Activated CD8-positive, alpha-beta memory T cell treated with anti-CD3 and anti-CD28 coated beads, Interleukin-2, amount 10 ng/mL, durations not matched to agents 7 days and 5 days (primary cell): ENCODE measurements around the gene RIPPLY1. TPM values are rescaled to one million over a fixed set of nuclear protein-coding genes. Genes with fewer than 3 reads are reported as not detected.

ENCODE experiments used
- ATAC-seq: fragments of 150-1000 bp; cut with Tn5 transposase; one replicate; pipeline ENCODE4 v1.10.0; 2021; ENCODE audit warnings: moderate library complexity
- CTCF ChIA-PET: fragments of 350-600 bp; sonication (Branson Sonifier 250); formaldehyde crosslinking; loops from one replicate; lab custom pipeline; 2021; ENCODE audit warnings: antibody characterized with exemption; lab: Charles Lee
- DNase-seq: peaks from one replicate; pipeline ENCODE4 v3.0.0-alpha.2; 2020
- H3K27ac Mint-ChIP-seq: one replicate; pipeline ENCODE4 v1.8.0; 2021; ENCODE audit warnings: mild to moderate bottlenecking, mixed read lengths
- H3K27me3 Mint-ChIP-seq: one replicate; pipeline ENCODE4 v1.8.0; 2021; ENCODE audit warnings: mixed read lengths
- H3K36me3 Mint-ChIP-seq: one replicate; pipeline ENCODE4 v1.8.0; 2021; ENCODE audit warnings: mild to moderate bottlenecking, mixed read lengths
- H3K4me1 Mint-ChIP-seq: one replicate; pipeline ENCODE4 v1.8.0; 2021; ENCODE audit warnings: mixed read lengths
- H3K4me3 Mint-ChIP-seq: one replicate; pipeline ENCODE4 v1.8.0; 2021; ENCODE audit warnings: mild to moderate bottlenecking, moderate library complexity, mixed read lengths
- H3K9me3 Mint-ChIP-seq: one replicate; pipeline ENCODE4 v1.8.0; 2022; ENCODE audit warnings: low read depth, mixed read lengths
- total RNA-seq, 2 experiments: library from RNA; stranded (reverse); gene quantifications; one replicate each; pipeline ENCODE4 v1.2.3, GENCODE V29; 2021

Gene RIPPLY1
- total RNA-seq, 2 experiments from 2014 or later, result not detected

- H3K4me1 Mint-ChIP-seq, result no peaks in the 10 kb centered on the region
Measured at GRCh38 chrX:106863697-106864096, 39.4 kb downstream of the RIPPLY1 start.

GRCh38 chrX:106862972-106863688 is 40.0 kb downstream of the RIPPLY1 start:
- Mint-ChIP-seq H3K4me3 (no peak overlapping the region), H3K27ac (no peak overlapping the region), H3K36me3 (no peaks in the 10 kb centered on the region), H3K4me1 (no peaks in the 10 kb centered on the region), H3K27me3 (no peaks in the 10 kb centered on the region), H3K9me3 (no peaks in the 10 kb centered on the region)
- CTCF ChIA-PET, result no interaction called here
- ATAC-seq, result no peak
- DNase-seq, result no peak

More at GRCh38 chrX:106863697-106864096, 39.4 kb downstream of the RIPPLY1 start:
- Mint-ChIP-seq H3K9me3 (no peaks in the 10 kb centered on the region), H3K27me3 (no peaks in the 10 kb centered on the region), H3K4me3 (no peak overlapping the region), H3K36me3 (no peaks in the 10 kb centered on the region), H3K27ac (no peak overlapping the region)
- no peak for ATAC-seq
- no peak for DNase-seq
- CTCF ChIA-PET, result no interaction called here

Other genes starting within 250 kb of the RIPPLY1 start
- not detected for gene RNF128, start 176.6 kb downstream of the RIPPLY1 start, total RNA-seq
- gene TBC1D8B, start 100.7 kb downstream of the RIPPLY1 start, total RNA-seq, result 1 to 10 TPM; 1.7 to 2.2 TPM
- not detected for gene CLDN2, start 17.1 kb upstream of the RIPPLY1 start, total RNA-seq
- 1 to 10 TPM; 7.3 to 8.4 TPM for gene MORC4, start 96.9 kb upstream of the RIPPLY1 start, total RNA-seq
- gene RBM41, start 215.5 kb upstream of the RIPPLY1 start, total RNA-seq, result 10 to 100 TPM; 15.3 to 15.8 TPM